DOHH2 (cell line): ENCODE results near the gene SERF2.
"Not testable (repeated sequence)": the region's sequence is repeated elsewhere in the genome, so short reads cannot be mapped to it uniquely, and the experiment has no call there.

Experiments used
- H3F3A ChIP-seq: fragments of 200-600 bp; sonication (generic), shearing (Covaris generic); 2 replicates; pipeline ENCODE4 v1.6.0; 2016; ENCODE audit warnings: antibody characterized with exemption, mild to moderate bottlenecking; ENCODE audit not compliant: control insufficient read depth, insufficient read depth
- H3K27ac ChIP-seq: fragments of 200-600 bp; sonication (generic); 2 replicates; pipeline ENCODE4 v1.5.1; 2014; ENCODE audit warnings: low read depth, mild to moderate bottlenecking, low read length, moderate library complexity
- H3K27me3 ChIP-seq: fragments of 200-600 bp; sonication (generic); 2 replicates; pipeline ENCODE4 v1.6.1; 2014; ENCODE audit warnings: mild to moderate bottlenecking, low read length, mixed read lengths; ENCODE audit not compliant: control insufficient read depth
- H3K36me3 ChIP-seq: fragments of 200-600 bp; sonication (generic); 2 replicates; pipeline ENCODE4 v1.6.1; 2014; ENCODE audit warnings: mild to moderate bottlenecking, low read length, moderate library complexity, mixed read lengths; ENCODE audit not compliant: control insufficient read depth
- H3K4me1 ChIP-seq: fragments of 200-600 bp; sonication (generic); 2 replicates; pipeline ENCODE4 v1.6.1; 2014; ENCODE audit warnings: mild to moderate bottlenecking, low read length, mixed read lengths; ENCODE audit not compliant: control insufficient read depth
- H3K4me2 ChIP-seq: fragments of 200-600 bp; sonication (generic); 2 replicates; pipeline ENCODE4 v1.6.0; 2014; ENCODE audit warnings: mild to moderate bottlenecking, low read length, moderate library complexity
- H3K4me3 ChIP-seq: fragments of 200-600 bp; sonication (generic); 2 replicates; pipeline ENCODE4 v1.5.1; 2014; ENCODE audit warnings: mild to moderate bottlenecking, low read length, mixed read lengths
- H3K79me2 ChIP-seq: fragments of 200-600 bp; sonication (generic); 2 replicates; pipeline ENCODE4 v1.6.1; 2014; ENCODE audit warnings: mild to moderate bottlenecking, low read length, mixed read lengths; ENCODE audit not compliant: control insufficient read depth
- H3K9me2 ChIP-seq: fragments of 200-600 bp; sonication (generic); replicated peaks from 2 replicates; pipeline ENCODE4 v1.6.1; 2014; ENCODE audit warnings: mild to moderate bottlenecking, low read length, mixed read lengths; ENCODE audit not compliant: control insufficient read depth
- H3K9me3 ChIP-seq: fragments of 200-600 bp; sonication (generic); 2 replicates; pipeline ENCODE4 v1.6.1; 2014; ENCODE audit warnings: antibody characterized with exemption, low read length, mixed read lengths; ENCODE audit not compliant: control insufficient read depth, insufficient read depth
- H4K20me1 ChIP-seq: fragments of 200-600 bp; sonication (generic); 2 replicates; pipeline ENCODE4 v1.6.0; 2014; ENCODE audit warnings: low read depth, mild to moderate bottlenecking, antibody characterized with exemption, low read length, moderate library complexity; ENCODE audit not compliant: control insufficient read depth, insufficient read depth
- EZH2phosphoT487 ChIP-seq: fragments of 200-600 bp; sonication (generic); IDR thresholded peaks from 2 replicates; pipeline ENCODE4 v1.6.1; 2017; ENCODE audit warnings: borderline replicate concordance, mild to moderate bottlenecking, antibody characterized with exemption, low read length, moderate library complexity, mixed read lengths
- TF ChIP-seq, protein P1 (sequence below): fragments of 200-600 bp; sonication (generic); IDR thresholded peaks from one replicate; pipeline ENCODE4 v1.5.1; 2014; ENCODE audit warnings: antibody characterized with exemption, mild to moderate bottlenecking, low read depth, low read length; ENCODE audit not compliant: poor library complexity, severe bottlenecking

SERF2 gene

DNA sequence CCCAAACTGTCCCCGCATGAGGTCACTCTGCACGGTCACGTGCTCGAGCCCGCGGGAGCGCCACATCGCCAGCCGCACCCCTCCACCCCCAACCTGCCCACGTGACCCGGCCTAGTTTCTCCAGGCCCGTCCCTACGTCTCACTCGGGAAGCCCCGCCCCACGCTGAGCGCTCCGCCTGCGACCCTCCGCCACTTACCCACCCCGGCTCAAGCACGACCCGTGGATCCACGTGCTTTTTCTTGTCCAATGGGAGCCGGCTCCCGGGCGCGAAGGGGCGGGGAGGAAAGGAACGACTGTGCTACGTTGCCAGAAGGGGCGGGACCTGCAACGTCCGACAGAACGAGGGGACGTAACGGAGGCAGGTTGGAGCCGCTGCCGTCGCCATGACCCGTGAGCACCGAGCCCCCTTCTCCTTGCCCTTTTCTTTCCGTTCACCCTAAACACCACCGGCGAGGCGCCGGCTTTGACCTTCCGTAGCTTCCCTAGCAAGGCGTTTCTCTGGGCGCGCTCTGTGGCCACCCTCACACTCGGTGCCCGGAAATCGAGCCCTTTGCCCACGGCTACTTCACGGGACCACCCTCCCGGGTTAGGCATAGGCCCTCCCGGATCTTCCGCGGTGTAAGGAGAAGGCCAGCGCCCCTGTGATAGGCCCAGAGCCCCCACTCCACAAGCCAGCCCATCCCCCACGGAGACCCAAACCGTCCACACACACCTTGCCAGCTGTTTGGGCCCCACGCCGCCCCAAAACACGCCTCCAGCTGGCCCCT is at the start of gene SERF2:
TSS of gene SERF2 (plus strand) at position 328 of the 768 bp plus-strand sequence. CDS start at position 385, 57 bp downstream.
- no peaks in the 10 kb centered on the region for H3K27me3 ChIP-seq
- H3K9me2 ChIP-seq: no peaks in the 10 kb centered on the region
- peaks cover 35% of the 10 kb centered on the region for H3K79me2 ChIP-seq
- H3K36me3 ChIP-seq: peaks cover 57% of the 10 kb centered on the region
- H3K27ac ChIP-seq: peak within 1 kb of the TSS; percentile 99
- peak within 1 kb of the TSS; percentile 91 for H3K4me3 ChIP-seq
- peak within 1 kb of the TSS; percentile 93 for H3K4me2 ChIP-seq
- H3K9me3 ChIP-seq: no peaks in the 10 kb centered on the region
- peaks cover 87% of the 10 kb centered on the region for H3K4me1 ChIP-seq
- TF ChIP-seq EZH2phosphoT487: no peak
- TF ChIP-seq, protein P1, sequence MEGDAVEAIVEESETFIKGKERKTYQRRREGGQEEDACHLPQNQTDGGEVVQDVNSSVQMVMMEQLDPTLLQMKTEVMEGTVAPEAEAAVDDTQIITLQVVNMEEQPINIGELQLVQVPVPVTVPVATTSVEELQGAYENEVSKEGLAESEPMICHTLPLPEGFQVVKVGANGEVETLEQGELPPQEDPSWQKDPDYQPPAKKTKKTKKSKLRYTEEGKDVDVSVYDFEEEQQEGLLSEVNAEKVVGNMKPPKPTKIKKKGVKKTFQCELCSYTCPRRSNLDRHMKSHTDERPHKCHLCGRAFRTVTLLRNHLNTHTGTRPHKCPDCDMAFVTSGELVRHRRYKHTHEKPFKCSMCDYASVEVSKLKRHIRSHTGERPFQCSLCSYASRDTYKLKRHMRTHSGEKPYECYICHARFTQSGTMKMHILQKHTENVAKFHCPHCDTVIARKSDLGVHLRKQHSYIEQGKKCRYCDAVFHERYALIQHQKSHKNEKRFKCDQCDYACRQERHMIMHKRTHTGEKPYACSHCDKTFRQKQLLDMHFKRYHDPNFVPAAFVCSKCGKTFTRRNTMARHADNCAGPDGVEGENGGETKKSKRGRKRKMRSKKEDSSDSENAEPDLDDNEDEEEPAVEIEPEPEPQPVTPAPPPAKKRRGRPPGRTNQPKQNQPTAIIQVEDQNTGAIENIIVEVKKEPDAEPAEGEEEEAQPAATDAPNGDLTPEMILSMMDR: no peak
- H3F3A ChIP-seq: peaks cover 73% of the 10 kb centered on the region
- 0 out of 2 replicates have a peak, but pooled peaks cover 4% of the 10 kb centered on the region for H4K20me1 ChIP-seq

DNA sequence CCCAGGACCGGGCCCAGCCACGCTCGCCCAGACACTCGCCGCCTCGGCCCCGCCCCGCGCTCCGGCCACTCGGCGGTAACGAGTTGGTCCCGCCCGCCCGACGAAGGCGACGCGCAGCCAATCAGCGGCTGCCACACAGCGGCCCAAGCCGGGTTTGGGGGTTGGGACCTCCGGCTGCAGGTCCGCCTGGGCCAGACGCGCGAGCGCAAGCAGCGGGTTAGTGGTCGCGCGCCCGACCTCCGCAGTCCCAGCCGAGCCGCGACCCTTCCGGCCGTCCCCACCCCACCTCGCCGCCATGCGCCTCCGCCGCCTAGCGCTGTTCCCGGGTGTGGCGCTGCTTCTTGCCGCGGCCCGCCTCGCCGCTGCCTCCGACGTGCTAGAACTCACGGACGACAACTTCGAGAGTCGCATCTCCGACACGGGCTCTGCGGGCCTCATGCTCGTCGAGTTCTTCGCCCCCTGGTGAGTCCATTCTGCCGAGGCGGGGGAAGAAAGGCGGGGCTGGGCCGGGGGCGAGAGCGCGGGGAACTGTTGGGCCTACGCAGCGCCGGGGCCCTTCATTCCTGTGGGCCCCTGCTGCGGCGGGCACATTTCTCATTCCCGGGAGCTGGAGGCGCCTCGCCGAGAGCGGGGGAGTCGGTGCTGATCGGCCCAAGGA is 45.7 kb upstream of the SERF2 start, which contains the start of gene PDIA3:
TSS of gene PDIA3 (plus strand) at position 194 of the 658 bp plus-strand sequence. CDS start at position 296, 102 bp downstream.
- Histone ChIP-seq H3F3A (peaks cover 16% of the 10 kb centered on the region), H3K36me3 (peaks cover 42% of the 10 kb centered on the region), H3K4me2 (peak within 1 kb of the TSS; percentile 84), H3K4me3 (peak within 1 kb of the TSS; percentile 90), H3K27ac (peak within 1 kb of the TSS; percentile 90), H3K79me2 (peaks cover 63% of the 10 kb centered on the region), H3K4me1 (peaks cover 60% of the 10 kb centered on the region)
- H3K9me3 ChIP-seq, H3K27me3 ChIP-seq, H4K20me1 ChIP-seq, H3K9me2 ChIP-seq: not testable (repeated sequence)

DNA sequence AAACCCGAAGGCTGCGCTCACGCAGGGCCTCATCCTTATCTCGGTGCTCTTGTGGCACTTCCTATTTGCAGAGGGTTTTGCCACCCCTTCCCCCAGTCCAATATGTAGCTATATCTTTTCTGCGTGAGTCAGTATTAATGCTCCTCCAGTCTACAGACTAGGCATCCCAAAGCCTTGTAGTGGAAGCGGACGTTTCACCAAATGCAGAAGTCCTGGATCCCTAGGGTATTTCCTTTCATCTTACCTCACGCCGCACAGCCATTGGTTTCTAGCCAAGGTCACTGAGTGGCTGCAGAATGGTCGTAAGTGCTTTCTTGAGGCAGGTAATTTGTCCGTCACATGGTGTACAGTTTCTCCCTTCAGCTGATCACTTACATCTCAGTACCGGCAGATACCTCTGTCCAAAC is 45.2 kb upstream of the SERF2 start:
- H3K79me2 ChIP-seq: peaks cover 68% of the 10 kb centered on the region
- not testable (repeated sequence) for H3K9me2 ChIP-seq, H3K9me3 ChIP-seq, H3K27me3 ChIP-seq
- H3K27ac ChIP-seq: peak overlapping the region; percentile 62
- peaks cover 13% of the 10 kb centered on the region for H4K20me1 ChIP-seq
- peak overlapping the region; percentile 90 for H3K4me3 ChIP-seq
- peak overlapping the region; percentile 84 for H3K4me2 ChIP-seq
- H3K36me3 ChIP-seq: peaks cover 47% of the 10 kb centered on the region
- H3F3A ChIP-seq: peaks cover 16% of the 10 kb centered on the region
- peaks cover 62% of the 10 kb centered on the region for H3K4me1 ChIP-seq

DNA sequence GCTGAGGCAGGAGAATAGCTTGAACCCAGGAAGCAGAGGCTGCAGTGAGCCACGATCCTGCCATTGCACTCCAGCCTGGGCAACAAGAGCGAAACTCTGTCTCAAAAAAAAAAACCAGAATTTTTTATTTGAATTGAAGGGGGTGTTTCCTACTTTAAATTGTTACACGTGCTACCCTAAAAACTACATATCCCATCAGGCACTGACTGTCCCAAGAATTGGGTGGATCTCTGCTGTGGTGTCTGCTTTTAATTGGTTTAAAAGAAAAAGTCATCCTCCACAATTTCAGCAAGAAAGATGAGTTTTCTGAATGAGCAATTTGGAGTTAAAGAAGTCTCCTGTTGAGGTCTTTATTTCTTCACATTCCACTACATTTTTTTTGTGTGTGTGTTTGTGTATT is 43.7 kb upstream of the SERF2 start:
- peaks cover 16% of the 10 kb centered on the region for H3F3A ChIP-seq
- H3K9me2 ChIP-seq: no peaks in the 10 kb centered on the region
- no peaks in the 10 kb centered on the region for H3K9me3 ChIP-seq
- H3K27ac ChIP-seq: peak overlapping the region; percentile 18; the same call in 1 of the 2 replicates
- no peak for TF ChIP-seq EZH2phosphoT487
- TF ChIP-seq, protein P1: no peak
- H3K79me2 ChIP-seq: peaks cover 83% of the 10 kb centered on the region
- H4K20me1 ChIP-seq: peaks cover 27% of the 10 kb centered on the region
- H3K4me1 ChIP-seq: peaks cover 60% of the 10 kb centered on the region
- H3K36me3 ChIP-seq: peaks cover 62% of the 10 kb centered on the region
- H3K4me2 ChIP-seq: peak overlapping the region; percentile 84
- H3K4me3 ChIP-seq: peak overlapping the region; percentile 90
- no peaks in the 10 kb centered on the region for H3K27me3 ChIP-seq
